Stimulated activated CD4-positive, alpha-beta T cell treated with anti-CD3 and anti-CD28 coated beads, TNF-alpha, amount 100 ng/mL, for 1 hour (primary cell): Measurements from ENCODE around the gene CFAP300.

ENCODE experiments used
- DNase-seq, 3 donors: peaks; one replicate each; pipeline ENCODE4 v3.0.0-alpha.2; 2020; ENCODE audit warnings: low read depth in 3 of 3, low spot score in 1 of 3

Gene CFAP300

DNA sequence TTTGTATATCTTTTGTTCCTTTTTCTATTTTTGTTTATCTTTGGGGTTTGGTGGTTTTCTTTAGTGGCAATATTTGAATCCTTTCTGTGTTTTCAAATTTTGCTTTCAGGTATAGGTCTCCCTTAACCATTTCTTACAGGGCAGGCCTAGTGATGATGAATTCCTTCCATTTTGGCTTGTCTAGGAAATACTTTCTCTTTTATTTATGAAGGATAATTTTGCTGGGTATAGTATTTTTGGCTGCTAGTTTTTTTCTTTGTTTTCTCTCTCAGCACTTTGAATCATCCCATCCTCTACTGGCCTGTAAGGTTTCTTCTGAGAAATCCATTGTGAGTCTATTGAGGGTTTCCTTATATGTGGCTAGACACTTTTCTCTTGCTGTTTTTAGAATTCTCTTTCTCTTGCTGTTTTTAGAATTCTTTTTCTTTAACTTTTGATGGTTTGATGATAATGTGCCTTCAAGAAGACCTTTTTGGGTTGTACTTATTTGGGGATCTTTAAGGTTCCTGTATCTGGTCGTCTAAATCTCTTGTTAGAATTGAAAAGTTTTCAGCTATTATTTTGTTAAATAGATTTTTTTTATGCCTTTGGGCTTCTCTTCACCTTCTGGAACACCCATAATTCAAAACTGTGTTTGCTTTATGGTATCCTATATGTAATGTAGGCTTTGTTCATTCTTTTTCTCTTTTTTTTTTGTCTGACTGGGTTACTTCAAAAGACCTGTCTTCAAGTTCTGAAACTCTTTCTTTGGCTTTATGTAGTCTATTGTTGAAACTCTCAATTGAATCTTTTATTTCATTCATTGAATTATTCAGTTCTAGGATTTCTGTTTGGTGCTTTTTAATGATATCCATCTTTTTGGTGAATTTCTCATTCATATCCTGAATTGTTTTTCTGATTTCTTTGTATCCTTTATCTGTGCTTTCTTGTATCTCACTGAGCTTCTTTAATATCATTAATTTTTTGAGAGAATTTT lies 24.5 kb downstream of the CFAP300 start:
- no peak for DNase-seq

- DNase-seq = no peak
These were observed 26.0 kb downstream of the CFAP300 start for GRCh38 chr11:102073253-102073652.

GRCh38 chr11:102079625-102080024 lies 32.4 kb downstream of the CFAP300 start:
- DNase-seq = no peak

DNA sequence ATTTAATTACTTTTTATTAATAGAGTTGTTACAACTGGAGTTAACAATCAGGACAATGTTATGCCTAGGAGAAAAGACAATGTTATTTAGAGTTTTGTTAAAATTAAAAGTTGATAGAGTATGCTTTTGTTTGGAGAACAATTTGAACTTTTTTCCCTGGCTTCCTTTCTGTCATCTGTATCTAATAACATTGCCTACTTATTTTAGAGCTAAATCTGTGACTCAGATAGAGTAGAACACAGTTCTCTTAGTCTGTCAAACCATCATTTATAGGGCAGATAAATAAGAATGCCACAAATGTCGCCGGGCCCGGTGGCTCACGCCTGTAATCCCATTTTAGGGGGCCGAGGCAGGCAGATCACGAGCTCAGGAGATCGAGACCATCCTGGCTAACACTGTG lies 34.1 kb downstream of the CFAP300 start:
- DNase-seq = no peak

GRCh38 chr11:102085864-102086551 lies 38.8 kb downstream of the CFAP300 start:
- DNase-seq = no peak

GRCh38 chr11:102097186-102097585 lies 49.9 kb downstream of the CFAP300 start:
- DNase-seq = no peak

GRCh38 chr11:102099755-102100154 lies 52.5 kb downstream of the CFAP300 start:
- DNase-seq = no peak

DNA sequence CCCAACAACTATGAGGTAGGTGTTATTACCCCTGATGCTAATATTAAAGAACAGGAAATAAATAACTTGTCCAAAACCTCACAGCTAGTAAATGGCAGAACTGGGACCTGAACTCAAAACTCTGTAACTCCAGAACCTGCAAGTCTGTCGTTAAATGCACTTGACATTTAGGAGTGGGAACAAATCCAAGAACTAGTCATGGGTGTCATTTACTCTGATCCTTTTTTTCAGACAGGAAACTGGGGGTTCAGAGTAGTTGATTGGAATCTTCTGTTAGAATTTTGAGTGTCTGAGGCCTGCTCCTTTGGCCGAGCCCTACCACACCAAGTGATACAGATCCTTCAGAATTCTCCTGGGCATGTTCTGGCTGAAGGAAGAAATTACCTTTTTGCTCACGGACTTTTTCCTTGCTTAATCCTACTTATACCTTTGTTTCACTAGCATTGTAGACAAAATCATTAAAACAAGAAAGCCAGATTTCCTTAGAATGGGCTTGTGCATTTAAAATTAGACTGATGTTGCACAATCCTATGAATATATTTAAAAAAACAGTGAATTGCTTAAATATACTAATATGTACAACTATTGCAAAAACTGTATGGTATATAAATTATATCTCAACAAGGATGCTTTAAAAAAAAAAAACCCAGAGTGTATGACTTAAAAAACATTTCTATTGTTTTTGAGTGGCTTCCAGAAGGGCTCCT lies 61.6 kb downstream of the CFAP300 start:
- DNase-seq = no peak

- peak; percentile 9 to 54 (median 32) for DNase-seq
These were observed 62.9 kb downstream of the CFAP300 start, which contains the start of gene YAP1 for GRCh38 chr11:102109896-102110760. Gene YAP1 (plus strand): TSS chr11:102110447. CDS start chr11:102110849, 402 bp downstream.

- no peak for DNase-seq
These were observed 63.4 kb downstream of the CFAP300 start for GRCh38 chr11:102110761-102111010.

- no peak for DNase-seq
These were observed 64.0 kb downstream of the CFAP300 start for GRCh38 chr11:102111011-102111786.

DNA sequence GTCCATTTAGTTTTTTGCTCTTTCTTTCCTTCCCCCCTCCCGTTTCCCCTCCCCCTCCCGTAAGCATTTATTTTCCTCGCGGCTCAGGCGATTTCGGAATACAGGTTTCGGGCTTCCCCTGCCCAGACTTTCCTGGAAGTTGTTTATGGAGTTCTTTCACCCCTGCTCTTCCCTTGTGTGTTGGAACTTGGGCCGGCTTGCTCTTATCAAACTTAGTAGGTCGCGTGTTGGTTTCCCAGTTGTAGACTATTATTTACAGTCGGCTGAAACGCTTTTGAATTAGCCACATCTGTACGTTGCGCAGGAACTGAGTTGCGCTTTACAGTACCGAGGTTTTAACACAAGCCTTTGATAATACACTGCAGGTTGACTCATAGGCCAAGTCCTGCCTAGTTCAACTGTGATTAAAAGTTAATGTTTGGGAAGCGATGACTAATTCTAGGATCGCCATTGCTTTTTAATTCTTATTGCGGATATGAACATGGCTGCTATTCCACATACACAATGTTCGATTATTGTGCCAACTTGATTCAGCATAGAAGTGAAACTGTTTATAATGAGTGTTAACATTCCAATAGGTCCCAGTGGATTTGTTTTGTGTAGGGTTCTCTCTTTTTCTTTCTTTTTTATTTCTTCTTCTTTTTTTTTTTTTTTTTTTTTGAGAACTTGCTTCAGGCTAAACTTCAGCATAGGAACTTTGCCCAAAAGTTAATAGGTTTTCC lies 64.7 kb downstream of the CFAP300 start:
- DNase-seq = no peak

DNA sequence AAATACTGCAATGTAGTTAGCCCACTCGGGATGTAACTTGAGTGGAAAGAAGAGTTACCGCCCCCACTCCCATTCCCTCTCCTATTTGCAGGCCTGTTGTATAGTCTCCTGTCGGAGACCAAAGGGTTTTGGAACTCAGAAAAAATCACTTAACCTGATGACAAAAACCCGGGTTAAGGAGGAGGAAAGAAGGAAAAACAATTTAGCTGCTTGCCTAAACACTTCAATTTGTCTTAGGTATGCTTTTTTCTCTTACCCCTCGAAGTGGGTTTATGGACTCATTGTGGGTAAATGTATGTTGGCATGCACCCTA lies 65.2 kb downstream of the CFAP300 start:
- no peak for DNase-seq

DNA sequence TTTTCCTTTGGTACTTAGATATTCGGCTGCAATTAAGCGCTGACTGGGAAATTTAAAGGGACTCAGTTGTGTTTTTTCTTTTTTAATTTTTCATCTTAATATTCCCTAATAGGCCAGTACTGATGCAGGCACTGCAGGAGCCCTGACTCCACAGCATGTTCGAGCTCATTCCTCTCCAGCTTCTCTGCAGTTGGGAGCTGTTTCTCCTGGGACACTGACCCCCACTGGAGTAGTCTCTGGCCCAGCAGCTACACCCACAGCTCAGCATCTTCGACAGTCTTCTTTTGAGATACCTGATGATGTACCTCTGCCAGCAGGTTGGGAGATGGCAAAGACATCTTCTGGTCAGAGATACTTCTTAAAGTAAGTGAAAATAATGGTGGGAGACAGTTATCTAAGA lies 66.8 kb downstream of the CFAP300 start:
- DNase-seq = no peak

DNA sequence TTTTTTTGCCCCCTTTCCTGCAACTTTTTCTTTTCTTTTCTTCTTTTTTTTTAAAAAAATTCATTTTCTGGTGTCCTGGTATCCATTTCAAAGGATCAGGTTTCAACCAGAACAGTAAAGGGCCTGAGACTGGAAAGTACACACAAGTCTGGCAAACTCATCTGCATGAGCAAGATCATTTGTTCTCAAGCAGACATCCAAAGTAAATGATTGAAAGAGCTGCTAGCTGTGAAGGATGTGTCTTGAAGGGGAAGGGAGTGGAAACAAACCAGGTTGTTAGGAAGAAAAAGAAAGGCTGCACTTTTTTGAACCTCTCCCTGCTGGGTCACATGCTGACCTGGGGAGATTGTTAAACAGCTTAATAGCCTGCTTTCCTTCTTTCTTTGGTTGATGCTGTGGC lies 68.3 kb downstream of the CFAP300 start:
- no peak for DNase-seq

- no peak for DNase-seq
These were observed 69.4 kb downstream of the CFAP300 start for GRCh38 chr11:102116453-102117205.

DNA sequence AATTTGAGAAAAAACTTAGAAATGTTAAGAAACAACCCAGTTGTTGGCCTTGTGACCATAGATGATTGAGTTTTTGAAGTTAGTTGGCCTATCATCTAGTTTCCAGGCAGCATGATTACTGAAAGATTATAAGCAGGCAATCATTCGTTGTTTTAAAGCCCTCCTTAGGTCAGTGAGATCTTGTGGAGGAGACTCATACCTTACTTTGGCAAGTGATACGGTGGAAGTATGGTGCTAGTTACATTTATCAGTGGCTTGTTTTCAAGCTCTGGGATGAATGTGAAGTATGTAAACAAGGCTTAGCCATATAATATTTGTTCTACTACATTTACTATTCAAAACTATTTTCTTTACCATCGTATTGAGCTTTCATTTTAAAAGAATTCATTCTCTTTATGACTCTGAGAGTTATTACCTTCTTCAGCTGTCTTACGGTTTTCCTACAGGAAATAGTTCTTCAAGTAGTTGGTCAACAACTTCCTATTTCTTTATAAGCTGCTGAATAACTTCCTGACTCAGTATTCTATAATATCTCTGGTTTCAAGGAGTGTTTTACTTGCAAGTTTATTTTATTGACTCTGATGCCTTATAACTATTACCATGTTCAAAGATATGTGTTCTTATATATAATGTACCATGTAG lies 70.4 kb downstream of the CFAP300 start:
- DNase-seq = no peak

- DNase-seq = no peak
These were observed 71.7 kb downstream of the CFAP300 start for GRCh38 chr11:102118937-102119336.
